Stimulated activated CD4-positive, alpha-beta T cell treated with anti-CD3 and anti-CD28 coated beads, Interleukin-15, amount 100 ng/mL, for 1 hour (primary cell): Measurements from ENCODE around the gene XPO4.
"Not testable (repeated sequence)": the region's sequence is repeated elsewhere in the genome, so short reads cannot be mapped to it uniquely, and the experiment has no call there.

Experiments
- DNase-seq, 2 donors: peaks; one replicate each; pipeline ENCODE4 v3.0.0-alpha.2; 2020; ENCODE audit warnings: low read depth in 1 of 2, low spot score in 1 of 2

XPO4 gene

DNA sequence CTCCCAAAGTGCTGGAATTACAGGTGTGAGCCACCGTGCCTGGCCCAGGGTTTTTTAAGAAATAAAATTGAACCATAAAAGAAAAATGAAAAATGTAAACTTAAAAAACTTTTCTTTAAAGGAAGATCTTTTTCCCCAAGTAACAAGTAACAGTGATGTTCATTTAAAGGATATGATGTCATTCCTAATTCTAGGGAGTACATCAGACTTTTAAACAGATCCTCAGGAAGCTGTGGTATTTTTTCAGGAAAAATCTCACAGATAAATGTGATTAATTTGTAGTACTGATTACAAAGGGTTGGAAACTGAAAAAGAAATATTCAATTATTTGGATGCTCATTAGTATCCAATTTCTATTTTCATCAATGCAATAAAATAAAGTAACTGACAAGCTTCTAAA lies 114.2 kb downstream of the XPO4 start:
- no peak for DNase-seq

DNA sequence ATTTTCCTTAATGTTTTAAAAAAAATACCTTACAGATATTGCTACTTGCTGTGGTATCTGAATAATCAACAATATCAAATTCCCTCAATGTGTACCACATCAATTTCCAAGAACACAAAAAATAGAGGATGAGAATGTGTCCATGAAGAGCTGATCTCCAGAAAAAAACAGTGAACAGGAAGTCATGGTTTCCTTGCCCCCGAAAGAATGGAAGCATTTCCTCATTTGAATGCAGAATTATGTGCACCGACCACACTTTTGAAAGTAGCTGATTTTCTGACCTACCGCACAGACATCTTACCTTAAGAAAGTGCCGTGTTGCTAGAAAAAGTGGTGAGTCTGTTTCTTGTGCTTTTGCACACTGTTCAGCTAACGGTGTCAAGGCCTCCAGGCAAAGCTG lies 115.4 kb downstream of the XPO4 start:
- DNase-seq, result no peak

DNA sequence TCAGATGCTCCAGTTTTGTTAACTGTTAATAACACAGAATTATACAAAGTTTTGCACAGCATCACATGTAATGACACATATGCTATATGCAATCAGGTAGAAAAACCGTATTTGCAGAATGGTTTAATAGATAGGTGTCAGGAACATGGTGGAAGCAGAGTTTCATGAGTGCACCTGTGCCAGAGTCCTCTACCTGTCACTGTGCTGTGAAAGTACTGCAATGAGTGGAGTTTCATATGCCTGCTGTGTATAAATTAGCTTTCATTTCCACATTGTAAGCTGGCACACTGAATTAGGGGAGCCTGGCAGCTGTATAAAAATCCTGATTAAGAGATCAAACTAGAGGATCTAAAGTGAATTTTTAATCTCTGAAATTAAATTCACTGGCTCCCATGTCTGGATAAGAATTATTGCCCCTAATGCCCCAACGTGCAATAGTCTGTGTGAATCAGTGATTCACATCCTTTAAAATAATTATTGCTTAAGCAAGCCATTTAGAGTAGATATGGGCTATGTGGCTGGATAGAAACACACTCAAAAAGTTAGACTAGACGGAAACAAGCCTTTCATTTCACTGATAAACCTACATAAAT lies 120.3 kb downstream of the XPO4 start:
- no peak for DNase-seq

DNA sequence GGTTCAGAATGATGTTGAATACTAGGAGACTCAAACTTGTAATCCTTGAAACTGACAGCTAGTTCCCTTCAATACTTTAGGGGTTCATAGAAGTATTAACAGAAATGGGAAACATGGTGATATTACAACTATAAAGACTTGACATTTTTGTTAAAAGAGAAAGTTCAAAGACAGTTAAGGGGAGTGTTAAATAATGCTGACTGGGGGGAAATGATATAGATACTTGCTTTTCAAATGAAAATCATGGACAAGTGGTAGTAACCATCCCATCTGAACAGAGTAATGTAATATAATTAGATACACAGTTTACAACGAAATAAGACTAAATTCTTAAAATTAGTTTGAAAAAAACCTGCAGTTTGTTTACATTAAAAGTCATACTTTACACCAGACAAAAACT lies 122.2 kb downstream of the XPO4 start:
- DNase-seq, result no peak

DNA sequence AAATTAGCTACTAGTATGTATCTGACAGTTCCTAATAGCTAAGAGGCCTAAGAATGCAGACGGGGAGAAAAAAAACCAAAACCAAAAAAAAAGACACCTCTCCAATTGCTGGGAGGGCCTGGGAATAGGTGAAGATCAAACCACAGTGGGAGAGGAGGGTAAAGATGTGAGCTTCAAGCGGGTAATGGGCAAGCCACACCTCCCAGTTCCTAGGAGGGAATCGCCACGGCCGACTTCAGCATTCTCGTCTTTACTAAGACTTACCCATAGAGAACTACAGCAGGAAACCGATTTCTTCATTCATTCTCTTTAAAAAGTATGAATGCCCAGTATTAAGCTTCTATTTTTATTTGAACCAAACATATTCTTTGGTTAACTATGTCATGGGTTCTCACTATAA lies 123.1 kb downstream of the XPO4 start:
- DNase-seq, result no peak

DNA sequence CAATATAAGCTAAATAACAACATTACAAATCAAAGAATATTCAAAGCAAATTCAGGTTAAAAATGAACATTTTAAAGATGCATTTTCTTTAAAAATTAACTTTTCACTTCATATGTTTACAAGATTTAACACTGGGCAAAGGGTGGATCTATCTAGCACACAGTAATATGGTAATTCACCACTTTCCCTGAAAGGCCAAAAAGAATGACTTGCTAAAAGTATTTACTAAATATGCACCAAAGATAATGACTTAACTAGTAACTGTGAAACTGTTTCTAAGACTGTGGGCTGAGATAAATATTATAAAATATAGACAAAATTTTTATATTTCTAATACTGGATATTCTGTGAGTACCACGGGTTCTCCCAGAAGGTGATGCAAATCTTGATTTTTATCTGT lies 124.2 kb downstream of the XPO4 start:
- DNase-seq, result no peak

DNA sequence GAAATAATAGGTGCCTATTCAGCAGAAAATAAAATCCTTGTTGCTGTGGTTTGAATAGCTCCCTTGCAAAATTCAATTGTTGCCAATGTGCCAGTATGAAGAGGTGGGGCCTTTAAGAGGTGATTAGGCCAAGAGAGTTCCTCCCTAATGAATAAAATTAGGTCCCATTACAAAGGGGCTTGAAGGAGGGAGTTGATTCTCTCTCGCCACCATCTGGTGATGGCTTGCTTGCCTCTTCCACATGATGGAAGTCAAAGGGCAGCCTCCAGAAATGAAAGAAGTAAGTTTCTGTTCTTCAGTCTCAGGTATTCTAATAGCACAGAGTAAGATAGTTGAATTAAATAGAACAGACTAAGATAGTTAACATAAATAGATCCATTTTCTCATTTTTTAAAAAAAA lies 125.8 kb downstream of the XPO4 start:
- no peak for DNase-seq

DNA sequence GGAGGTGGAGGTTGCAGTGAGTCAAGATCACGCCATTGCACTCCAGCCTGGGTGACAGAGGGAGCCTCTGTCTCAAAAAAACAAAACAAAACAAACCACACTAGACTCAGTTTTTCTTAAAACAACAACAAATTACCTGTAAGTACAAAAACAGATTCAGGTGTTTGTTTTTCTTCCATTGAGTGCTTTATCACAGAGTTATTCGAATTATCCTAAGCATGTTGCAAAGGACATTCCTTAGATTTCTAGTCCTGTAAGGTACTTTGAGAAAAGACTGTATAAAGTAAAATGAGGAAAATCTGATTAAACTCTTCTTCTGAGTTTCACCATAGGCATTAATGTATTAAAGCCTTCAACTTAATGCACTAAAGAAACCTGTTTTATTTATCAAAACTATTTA lies 126.6 kb downstream of the XPO4 start:
- no peak for DNase-seq

DNA sequence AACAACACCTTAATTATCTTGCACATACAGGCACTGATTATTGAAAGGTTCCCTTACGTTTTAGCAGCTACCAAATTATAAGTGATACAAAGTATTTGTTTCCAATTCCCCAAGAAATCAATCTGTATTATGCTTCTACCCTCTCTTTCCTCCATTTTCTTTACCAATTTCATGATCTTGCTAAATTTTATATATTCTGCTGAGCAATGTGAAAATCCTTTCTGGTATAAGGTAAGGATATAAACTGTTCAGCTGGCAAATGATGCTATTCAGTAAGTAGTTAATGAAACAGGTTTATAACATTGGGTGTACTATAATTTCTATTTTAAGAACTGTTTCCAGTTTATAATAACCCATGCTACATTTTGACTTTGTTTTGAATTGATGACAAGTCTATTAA lies 127.8 kb downstream of the XPO4 start:
- DNase-seq, result no peak

DNA sequence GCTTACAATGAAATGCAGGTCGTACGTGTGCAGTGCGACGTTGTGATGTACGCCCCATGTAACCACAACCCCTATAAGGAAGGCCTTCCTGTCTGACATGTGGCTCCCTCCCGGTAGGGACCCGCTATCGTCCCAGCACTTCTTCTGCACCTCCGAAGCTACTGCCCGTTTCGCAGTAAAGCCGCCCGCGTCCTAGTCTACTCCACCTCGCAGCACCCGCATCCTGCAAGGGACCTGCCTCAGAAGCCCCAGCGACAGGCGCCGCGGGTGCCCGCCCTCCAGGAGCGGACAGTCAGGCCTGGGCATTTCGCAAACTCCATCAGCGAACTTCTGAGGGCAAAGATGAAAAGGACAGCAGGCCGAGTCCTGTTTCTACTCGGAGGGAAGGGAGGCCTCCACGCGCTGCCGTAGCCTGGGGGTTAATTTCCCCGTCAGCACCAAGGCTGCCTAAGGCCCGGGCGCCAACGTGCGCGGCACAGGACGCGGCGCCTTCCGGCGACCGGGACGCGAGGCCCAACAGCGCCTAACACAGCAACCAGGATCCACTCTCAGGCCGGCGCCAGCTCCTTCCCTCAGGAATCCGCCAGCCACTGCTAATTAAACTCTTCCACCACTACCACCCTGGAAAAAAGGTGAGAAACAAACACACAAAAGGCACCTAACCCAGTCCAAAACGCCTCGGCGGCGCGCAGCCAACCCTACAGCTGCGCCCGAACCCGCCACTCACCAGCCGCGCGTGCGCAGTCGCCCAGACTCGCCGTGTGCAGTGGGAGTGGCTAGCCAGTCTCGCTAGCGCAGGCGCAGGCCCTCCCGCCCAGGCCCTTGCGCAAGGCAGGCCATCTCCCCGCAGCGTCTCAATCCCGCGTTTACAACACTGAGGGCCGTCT lies 129.1 kb downstream of the XPO4 start, which contains the start of gene EEF1AKMT1:
TSS of gene EEF1AKMT1 (minus strand) at position 768 of the 887 bp plus-strand sequence. CDS start 16,363 bp downstream, outside the sequence.
- peak; percentile 87 to 93 for DNase-seq

DNA sequence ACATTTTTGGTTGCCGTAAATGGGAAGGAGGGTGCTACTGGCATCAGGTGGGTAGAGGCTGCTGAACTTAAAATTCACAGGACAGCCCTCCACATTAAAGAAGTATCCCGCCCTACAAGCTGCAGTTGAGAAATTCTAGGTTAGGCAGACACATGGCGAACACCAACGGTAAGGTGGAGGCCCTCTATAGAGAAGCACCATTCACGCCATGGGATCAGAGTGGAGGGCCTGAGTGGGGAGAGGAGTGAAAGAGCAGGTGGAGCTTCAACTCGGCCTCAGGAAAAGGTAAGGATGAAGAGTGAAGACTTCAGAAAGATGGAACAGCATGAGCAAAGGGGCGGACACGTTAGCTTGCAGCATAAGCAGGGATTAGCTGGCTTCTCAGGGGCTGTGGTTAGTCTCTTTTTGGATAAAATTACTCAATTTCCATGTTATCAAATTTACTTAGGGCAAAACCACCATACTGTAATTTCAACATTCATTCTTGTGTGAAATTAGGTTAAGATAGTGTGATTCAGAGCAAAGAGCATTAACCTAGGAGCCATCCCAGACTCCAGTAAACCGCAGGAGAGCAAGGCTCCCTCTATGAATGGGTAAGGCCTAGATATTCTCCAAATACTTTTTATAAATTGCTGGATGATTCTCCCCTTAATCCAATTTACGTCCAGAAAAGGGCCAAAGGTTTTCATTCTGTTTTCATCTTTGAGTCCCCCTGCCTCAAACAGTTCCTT lies 130.0 kb downstream of the XPO4 start:
- DNase-seq, result no peak

DNA sequence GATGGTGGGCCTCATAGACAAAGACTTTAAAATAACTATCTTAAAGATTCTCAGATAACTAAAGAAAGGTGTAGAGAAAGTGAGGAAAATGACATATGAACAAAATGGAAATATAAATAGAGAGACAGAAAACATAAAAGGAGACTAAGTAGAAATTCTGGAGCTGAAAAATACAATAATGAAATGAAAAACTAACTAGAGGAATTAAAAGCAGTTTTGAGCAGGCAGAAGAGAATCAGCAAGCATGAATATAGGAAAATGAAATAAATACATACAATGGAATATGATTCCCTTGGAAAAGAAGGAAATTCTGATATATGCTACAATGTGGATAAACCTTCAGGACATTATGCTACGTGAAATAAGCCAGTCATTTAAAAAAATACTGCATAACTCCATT lies 132.7 kb downstream of the XPO4 start:
- no peak for DNase-seq

DNA sequence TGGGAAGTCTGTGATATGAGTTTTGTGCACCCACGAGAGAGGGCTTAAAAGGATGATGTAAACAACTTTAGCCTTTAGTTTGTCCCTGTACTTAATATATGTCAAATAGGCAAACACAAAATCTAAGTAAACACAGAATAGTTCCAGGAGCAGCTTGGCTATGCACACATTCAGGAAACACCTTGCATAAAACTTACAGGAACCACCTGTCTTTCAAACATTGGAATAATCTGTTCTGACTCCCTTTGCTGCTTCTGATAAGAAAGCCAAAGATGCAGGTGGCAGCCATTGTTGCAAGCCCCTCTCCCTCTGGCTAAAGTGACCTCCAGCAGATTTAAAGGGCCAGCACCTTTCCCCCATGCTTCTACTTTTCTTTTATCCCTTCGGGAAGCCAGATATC lies 133.5 kb downstream of the XPO4 start:
- DNase-seq, result no peak

DNA sequence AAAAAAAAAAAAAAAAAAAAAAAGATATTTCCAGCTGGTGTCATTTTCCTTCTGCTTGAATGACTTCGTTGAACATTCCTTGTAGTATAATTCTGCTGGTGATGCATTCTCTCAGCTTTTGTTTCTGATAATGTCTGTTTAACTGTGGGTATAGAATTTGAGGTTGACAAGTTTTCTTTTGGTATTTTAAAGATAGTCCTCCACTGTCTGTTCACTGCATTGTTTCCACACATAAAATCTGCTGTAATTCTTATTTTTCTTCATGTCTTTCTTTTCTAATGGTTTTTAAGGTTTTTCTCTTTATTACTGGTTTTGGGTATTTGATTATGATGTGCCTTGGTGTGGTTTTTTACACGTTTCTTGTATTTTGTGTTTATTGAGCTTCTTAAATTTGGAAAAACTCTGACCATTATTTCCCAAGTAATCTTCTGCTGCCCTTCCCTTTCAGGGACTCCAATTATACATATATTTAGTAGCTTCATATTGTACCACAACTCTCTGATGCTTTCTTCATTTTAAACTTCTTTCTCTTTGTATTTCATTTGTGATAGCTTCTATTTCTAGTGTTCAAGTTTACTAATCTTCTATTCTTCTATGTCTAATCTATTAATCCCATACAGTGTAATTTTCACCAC lies 135.1 kb downstream of the XPO4 start:
- DNase-seq, result no peak

DNA sequence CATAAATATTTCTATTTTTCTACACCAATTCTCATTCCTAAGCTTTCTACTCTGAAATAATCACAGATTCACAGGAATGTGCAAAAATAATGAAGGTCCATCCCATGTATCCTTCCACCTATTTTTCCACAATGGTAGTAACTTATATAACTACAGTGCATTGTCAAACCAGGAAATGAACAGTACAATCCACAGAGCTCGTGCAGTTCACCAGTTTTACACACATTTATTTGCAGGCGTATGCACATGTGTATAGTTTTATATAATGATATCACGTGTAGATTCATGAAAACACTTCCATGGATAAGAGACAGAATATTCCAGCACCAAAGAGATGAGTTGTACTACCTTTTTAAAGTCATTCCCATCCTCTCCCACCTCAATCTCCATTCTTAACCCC lies 141.7 kb downstream of the XPO4 start:
- no peak for DNase-seq

DNA sequence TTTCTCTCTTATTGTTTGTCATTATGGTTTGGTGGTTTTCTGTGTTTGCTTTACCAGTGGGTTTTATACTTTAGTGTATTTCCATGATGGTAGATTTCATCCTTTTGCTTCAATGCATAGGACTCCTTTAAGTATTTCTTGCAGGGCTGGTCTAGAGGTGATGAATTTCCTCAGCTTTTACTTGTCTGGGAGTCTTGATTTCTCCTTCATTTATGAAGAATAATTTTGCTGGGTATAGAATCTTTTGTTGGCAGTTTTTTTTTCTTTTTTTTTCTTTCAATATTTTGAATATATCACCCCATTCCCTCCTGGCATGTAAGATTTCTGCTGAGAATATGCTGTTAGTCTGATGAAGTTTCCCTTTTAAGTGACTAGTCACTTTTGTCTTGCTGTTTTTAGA lies 148.5 kb downstream of the XPO4 start:
- no peak for DNase-seq

DNA sequence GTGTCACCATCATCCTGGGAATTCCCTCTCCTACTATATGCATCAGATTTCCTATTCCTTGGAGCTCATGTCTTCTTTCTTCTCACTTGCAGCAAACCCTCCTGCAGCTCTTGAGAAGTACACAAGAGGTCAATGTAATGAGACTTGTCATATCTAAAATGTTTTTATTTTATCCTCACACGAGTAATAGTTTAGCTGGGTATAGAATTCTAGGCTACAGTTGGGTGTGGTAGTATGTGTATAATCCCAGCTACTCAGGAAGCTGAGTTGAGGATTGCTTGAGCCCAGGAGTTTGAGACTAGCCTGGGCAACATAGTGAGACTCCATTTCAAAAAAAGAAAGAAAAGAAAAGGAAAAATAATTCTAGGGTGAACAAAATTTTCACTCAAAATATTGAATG lies 153.2 kb downstream of the XPO4 start:
- no peak for DNase-seq

DNA sequence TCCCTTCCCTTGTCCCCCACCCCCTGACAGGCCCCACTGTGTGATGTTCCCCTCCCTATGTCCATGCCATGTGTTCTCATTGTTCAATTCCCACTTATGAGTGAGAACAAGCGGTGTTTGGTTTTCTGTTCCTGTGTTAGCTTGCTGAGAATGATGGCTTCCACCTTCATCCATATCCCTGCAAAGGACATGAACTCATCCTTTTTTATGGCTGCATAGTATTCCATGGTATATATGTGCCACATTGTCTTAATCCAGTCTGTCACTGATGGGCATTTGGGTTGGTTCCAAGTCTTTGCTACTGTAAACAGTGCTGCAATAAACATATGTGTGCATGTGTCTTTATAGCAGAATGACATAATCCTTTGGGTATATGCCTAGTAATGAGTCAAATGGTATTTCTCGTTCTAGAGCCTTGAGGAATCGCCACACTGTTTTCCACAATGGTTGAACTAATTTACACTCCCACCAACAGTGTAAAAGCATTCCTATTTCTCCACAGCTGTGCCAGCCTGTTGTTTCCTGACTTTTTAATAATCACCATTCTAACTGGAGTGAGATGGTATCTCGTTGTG lies 158.6 kb downstream of the XPO4 start:
- DNase-seq, result not testable (repeated sequence)

DNA sequence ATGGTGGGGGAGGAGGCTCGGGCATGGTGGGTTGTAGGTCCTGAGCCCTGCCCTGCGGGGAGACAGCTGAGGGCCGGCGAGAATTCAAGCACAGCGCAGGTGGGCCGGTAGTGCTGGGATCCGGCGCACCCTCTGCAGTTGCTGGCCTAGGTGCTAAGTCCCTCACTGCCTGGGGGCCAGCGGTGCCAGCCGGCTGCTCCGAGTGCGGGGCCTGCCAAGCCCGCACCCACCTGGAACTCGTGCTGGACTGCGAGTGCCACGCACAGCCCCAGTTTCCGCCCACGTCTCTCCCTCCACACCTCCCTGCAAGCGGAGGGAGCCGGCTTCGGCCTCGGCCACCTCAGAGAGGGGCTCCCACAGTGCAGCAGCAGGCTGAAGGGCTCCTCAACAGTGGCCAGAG lies 162.5 kb downstream of the XPO4 start:
- no peak for DNase-seq

DNA sequence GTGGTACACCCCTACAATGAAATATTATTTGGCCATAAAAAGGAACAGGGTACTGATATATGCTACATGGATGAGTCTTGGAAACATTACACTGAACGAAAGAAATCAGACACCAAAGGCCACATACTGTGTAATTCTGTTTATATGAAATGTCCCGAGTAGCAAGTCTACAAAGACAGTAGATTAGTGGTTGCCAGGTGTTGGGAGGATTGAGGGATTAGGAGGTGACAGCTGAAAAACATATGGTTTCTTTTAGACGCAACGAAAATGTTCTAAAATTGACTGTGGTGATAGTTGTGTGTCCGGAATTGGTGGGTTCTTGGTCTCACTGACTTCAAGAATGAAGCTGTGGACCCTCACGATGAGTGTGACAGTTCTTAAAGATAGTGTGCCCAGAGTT lies 163.9 kb downstream of the XPO4 start:
- DNase-seq, result no peak
